Astrocyte (in vitro differentiated cells and primary cell): ENCODE results near the gene FBXW7.

Experiments
- EZH2 ChIP-seq: IDR thresholded peaks from 2 replicates; pipeline ENCODE4 v1.6.1; 2012; ENCODE audit warnings: mild to moderate bottlenecking, low read length, inconsistent platforms; ENCODE audit not compliant: insufficient read depth
- TF ChIP-seq, protein P1 (sequence below): IDR thresholded peaks from 2 replicates; pipeline ENCODE4 v1.5.1; 2011; ENCODE audit warnings: low read depth, mild to moderate bottlenecking, inconsistent platforms, low read length, moderate library complexity; ENCODE audit not compliant: insufficient read depth

GRCh38 chr4:152513078-152513477, 22.8 kb downstream of the FBXW7 start:
- TF ChIP-seq, protein P1, sequence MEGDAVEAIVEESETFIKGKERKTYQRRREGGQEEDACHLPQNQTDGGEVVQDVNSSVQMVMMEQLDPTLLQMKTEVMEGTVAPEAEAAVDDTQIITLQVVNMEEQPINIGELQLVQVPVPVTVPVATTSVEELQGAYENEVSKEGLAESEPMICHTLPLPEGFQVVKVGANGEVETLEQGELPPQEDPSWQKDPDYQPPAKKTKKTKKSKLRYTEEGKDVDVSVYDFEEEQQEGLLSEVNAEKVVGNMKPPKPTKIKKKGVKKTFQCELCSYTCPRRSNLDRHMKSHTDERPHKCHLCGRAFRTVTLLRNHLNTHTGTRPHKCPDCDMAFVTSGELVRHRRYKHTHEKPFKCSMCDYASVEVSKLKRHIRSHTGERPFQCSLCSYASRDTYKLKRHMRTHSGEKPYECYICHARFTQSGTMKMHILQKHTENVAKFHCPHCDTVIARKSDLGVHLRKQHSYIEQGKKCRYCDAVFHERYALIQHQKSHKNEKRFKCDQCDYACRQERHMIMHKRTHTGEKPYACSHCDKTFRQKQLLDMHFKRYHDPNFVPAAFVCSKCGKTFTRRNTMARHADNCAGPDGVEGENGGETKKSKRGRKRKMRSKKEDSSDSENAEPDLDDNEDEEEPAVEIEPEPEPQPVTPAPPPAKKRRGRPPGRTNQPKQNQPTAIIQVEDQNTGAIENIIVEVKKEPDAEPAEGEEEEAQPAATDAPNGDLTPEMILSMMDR: no peak
- TF ChIP-seq EZH2: no peak
